Measurements from ENCODE around the gene ADAP1. TPM values are rescaled to one million over a fixed set of nuclear protein-coding genes. Genes with fewer than 3 reads are reported as not detected.
A peak's percentile ranks its signal among the peaks of the same experiment; 100 is the strongest.

ADAP1 gene
- total RNA-seq, 1 experiment from 2014 or later: 77.6 TPM

DNA sequence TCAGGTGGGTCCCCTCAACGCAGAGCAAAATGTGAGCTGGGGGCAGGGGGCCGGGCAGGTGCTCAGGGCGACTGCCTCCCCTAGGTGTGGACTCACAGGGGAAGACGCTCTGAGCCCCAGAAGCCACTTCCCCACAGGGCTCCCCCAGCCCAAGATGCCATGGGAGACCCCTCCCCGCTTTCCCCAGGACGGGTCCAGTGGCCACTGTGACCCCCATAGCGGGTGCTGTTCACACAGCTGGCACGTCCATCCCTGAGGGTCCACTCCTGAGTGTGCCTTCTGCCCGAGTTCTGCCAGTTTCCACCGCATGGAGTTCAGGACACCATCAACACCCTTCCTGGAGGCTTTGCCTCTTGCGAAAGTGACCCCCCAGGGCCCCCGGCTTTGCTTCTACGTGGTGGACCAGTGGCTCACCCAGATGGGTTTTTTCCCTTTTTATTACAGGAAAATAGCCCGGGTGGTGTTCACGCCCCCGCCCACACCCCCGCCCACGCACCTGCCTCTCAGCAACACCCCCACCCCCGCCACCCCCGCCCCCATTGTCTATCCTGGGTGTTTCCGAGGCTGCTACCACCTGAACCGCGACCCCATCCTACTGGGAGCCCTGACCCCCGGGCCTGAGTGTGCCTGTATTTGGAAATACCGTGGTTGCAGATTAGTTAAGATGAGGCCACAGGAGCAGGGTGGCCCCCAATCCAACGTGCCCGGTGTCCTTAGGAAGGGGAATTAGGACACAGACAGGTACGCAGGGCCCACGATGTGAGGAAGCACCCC, 32.0 kb downstream of the ADAP1 start:
- Histone ChIP-seq H3K4me1 (peaks cover 11% of the 10 kb centered on the region; the same call in 1 of the 2 replicates), H3K4me3 (ENCODE audit: low read depth, low read length) (no peak overlapping the region), H3K36me3 (ENCODE audit: control insufficient read depth, insufficient read depth, low read length) (peaks cover 1% of the 10 kb centered on the region), H3K9me3 (no peaks in the 10 kb centered on the region), H3K27me3 (replicated peaks; ENCODE audit: control insufficient read depth, insufficient read depth, low read length) (no peaks in the 10 kb centered on the region)
- H3K27me3 Mint-ChIP-seq (ENCODE audit: insufficient read depth, unreplicated experiment): no peaks in the 10 kb centered on the region
- peaks cover 20% of the 10 kb centered on the region for H3K36me3 Mint-ChIP-seq (ENCODE audit: insufficient read depth, unreplicated experiment)
- no TSS peak for BruUV-seq (replicated peaks)
- ChIA-PET POLR2A (no interaction called here), CTCF (no interaction called here)
- intact Hi-C loops (cut with micrococcal nuclease; ENCODE audit: unreplicated experiment): no loop called here
- DNase-seq: peak in 1 of 2 experiments; percentile 28
- no peak overlapping the region for H3K27ac Mint-ChIP-seq (ENCODE audit: unreplicated experiment)
- peaks cover 14% of the 10 kb centered on the region for H3K4me1 Mint-ChIP-seq (ENCODE audit: low read depth, unreplicated experiment)
- TF ChIP-seq, protein P1, sequence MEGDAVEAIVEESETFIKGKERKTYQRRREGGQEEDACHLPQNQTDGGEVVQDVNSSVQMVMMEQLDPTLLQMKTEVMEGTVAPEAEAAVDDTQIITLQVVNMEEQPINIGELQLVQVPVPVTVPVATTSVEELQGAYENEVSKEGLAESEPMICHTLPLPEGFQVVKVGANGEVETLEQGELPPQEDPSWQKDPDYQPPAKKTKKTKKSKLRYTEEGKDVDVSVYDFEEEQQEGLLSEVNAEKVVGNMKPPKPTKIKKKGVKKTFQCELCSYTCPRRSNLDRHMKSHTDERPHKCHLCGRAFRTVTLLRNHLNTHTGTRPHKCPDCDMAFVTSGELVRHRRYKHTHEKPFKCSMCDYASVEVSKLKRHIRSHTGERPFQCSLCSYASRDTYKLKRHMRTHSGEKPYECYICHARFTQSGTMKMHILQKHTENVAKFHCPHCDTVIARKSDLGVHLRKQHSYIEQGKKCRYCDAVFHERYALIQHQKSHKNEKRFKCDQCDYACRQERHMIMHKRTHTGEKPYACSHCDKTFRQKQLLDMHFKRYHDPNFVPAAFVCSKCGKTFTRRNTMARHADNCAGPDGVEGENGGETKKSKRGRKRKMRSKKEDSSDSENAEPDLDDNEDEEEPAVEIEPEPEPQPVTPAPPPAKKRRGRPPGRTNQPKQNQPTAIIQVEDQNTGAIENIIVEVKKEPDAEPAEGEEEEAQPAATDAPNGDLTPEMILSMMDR (IDR thresholded peaks at IDR 0.05; ENCODE audit: insufficient read depth in 1 of 2, low read depth in 1 of 2, low read length in 1 of 2, severe bottlenecking in 1 of 2, unreplicated experiment in 1 of 2): no peak
- no peak overlapping the region for H3K4me3 Mint-ChIP-seq (ENCODE audit: unreplicated experiment)
- H3K9me3 Mint-ChIP-seq (ENCODE audit: unreplicated experiment): no peaks in the 10 kb centered on the region

DNA sequence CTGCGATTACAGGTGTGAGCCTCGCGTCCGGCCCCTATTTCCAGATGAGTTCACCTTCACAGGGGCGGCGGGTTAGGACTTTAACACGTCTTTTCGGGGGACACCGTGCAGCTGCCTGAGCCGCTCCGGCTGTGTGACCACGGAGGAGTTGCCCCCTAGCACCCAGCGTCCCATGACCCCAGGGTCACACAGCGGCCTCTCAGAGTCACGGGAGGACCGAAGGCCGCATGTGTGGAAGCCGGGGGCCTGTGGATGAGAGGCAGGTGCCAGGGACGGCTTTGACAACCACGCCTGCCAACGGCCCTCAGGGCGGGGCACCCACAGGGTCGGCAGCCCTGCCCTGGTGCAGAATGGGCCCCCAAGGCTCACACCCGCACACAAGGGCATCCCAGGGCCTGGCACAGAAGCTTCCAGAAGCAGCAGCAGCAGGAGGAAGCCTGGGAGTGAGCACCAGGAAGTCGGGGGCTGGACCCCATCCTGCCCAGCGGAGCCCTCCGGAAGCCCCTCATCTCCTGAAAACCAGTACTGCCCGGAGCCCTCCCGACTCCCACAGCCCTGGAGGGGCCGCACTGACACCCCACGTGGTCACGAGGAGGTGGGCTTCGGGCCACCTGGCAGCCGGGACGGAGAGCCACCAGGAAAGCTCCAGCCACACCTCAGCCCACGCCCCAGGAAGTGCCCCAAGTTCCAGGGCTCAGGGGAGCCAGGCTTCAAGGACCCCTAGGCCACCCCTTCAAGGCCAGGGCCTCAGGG, 32.7 kb downstream of the ADAP1 start:
- no peaks in the 10 kb centered on the region for H3K9me3 ChIP-seq
- Mint-ChIP-seq H3K36me3 (ENCODE audit: insufficient read depth, unreplicated experiment) (peaks cover 20% of the 10 kb centered on the region), H3K27me3 (ENCODE audit: insufficient read depth, unreplicated experiment) (no peaks in the 10 kb centered on the region), H3K27ac (ENCODE audit: unreplicated experiment) (no peak overlapping the region), H3K4me3 (ENCODE audit: unreplicated experiment) (no peak overlapping the region), H3K4me1 (ENCODE audit: low read depth, unreplicated experiment) (peaks cover 8% of the 10 kb centered on the region), H3K9me3 (ENCODE audit: unreplicated experiment) (no peaks in the 10 kb centered on the region)
- peaks cover 5% of the 10 kb centered on the region; the same call in 1 of the 2 replicates for H3K4me1 ChIP-seq
- peak in 1 of 2 experiments; percentile 30 for DNase-seq
- ChIA-PET POLR2A (no interaction called here), CTCF (no interaction called here)
- H3K27me3 ChIP-seq (replicated peaks; ENCODE audit: control insufficient read depth, insufficient read depth, low read length): no peaks in the 10 kb centered on the region
- TF ChIP-seq, protein P1 (IDR thresholded peaks at IDR 0.05; ENCODE audit: insufficient read depth in 1 of 2, low read depth in 1 of 2, low read length in 1 of 2, severe bottlenecking in 1 of 2, unreplicated experiment in 1 of 2): no peak
- H3K36me3 ChIP-seq (ENCODE audit: control insufficient read depth, insufficient read depth, low read length): peaks cover 1% of the 10 kb centered on the region; the same call in 1 of the 2 replicates
- BruUV-seq (replicated peaks): no TSS peak
- intact Hi-C loops (cut with micrococcal nuclease; ENCODE audit: unreplicated experiment): no loop called here
- no peak overlapping the region for H3K4me3 ChIP-seq (ENCODE audit: low read depth, low read length)

DNA sequence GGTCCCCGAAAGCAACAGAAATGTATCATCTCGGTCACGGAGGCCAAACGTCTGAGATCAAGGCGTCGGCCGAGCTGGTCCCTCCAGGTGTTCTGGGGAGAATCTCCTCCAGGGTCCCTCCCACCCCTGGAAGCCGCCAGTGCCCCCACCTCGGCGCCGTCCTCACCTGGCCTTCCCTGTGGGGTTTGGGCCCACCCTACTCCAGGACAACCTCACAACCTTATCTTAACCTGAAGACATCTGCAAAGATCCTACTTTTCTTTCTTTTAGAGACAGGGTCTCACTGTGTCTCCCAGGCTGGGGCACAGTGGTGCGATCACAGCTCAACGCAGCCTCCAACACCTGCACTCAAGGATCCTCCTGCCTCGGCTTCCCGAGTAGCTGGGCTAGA, 33.4 kb downstream of the ADAP1 start:
- H3K4me1 Mint-ChIP-seq (ENCODE audit: low read depth, unreplicated experiment): peaks cover 6% of the 10 kb centered on the region
- no peak overlapping the region for H3K4me3 ChIP-seq (ENCODE audit: low read depth, low read length)
- H3K36me3 ChIP-seq (ENCODE audit: control insufficient read depth, insufficient read depth, low read length): peaks cover 1% of the 10 kb centered on the region; the same call in 1 of the 2 replicates
- H3K27ac Mint-ChIP-seq (ENCODE audit: unreplicated experiment): no peak overlapping the region
- H3K36me3 Mint-ChIP-seq (ENCODE audit: insufficient read depth, unreplicated experiment): peaks cover 26% of the 10 kb centered on the region
- CTCF ChIA-PET: no interaction called here
- H3K27me3 ChIP-seq (replicated peaks; ENCODE audit: control insufficient read depth, insufficient read depth, low read length): no peaks in the 10 kb centered on the region
- no peaks in the 10 kb centered on the region for H3K4me1 ChIP-seq
- no peaks in the 10 kb centered on the region for H3K9me3 Mint-ChIP-seq (ENCODE audit: unreplicated experiment)
- no peaks in the 10 kb centered on the region for H3K9me3 ChIP-seq
- no TSS peak for BruUV-seq (replicated peaks)
- TF ChIP-seq, protein P1 (IDR thresholded peaks at IDR 0.05; ENCODE audit: insufficient read depth in 1 of 2, low read depth in 1 of 2, low read length in 1 of 2, severe bottlenecking in 1 of 2, unreplicated experiment in 1 of 2): no peak
- intact Hi-C loops (cut with micrococcal nuclease; ENCODE audit: unreplicated experiment): no loop called here
- POLR2A ChIA-PET: no interaction called here
- no peak overlapping the region for H3K4me3 Mint-ChIP-seq (ENCODE audit: unreplicated experiment)
- H3K27me3 Mint-ChIP-seq (ENCODE audit: insufficient read depth, unreplicated experiment): no peaks in the 10 kb centered on the region
- peak in 1 of 2 experiments; percentile 25 for DNase-seq

Measured in Caco-2 (cell line).